IMR-90 (cell line): Measurements from ENCODE around the gene ABCA4. TPM values are rescaled to one million over a fixed set of nuclear protein-coding genes. Genes with fewer than 3 reads are reported as not detected.

ENCODE experiments used
- ATAC-seq: fragments of 200-7000 bp; cut with Tn5 transposase; 2 replicates; pipeline ENCODE4 v1.9.1; 2020; ENCODE audit warnings: low read depth, mild to moderate bottlenecking, moderate library complexity
- BruUV-seq: library from RNA; stranded (reverse); fragments of 400-500 nt; replicated peaks from 2 replicates; lab custom pipeline; 2021; lab: Mats Ljungman, UMichigan
- CTCF ChIA-PET: fragments of 300-600 bp; formaldehyde crosslinking; extraction: SDS; loops from one replicate; lab custom pipeline; 2021; ENCODE audit warnings: antibody characterized with exemption; lab: Yijun Ruan, JAX
- POLR2A ChIA-PET: fragments of 300-600 bp; sonication (Branson Sonifier 250); formaldehyde crosslinking; loops from one replicate; lab custom pipeline; 2022; ENCODE audit warnings: antibody characterized with exemption; ENCODE audit not compliant: unreplicated experiment; lab: Charles Lee
- DNase-seq: peaks from one replicate; pipeline ENCODE4 v3.0.0; 2013
- H2AFZ ChIP-seq: replicated peaks from 2 replicates; pipeline ENCODE3; 2013; ENCODE audit warnings: low read length, mild to moderate bottlenecking; ENCODE audit not compliant: poor library complexity
- H2AK5ac ChIP-seq: 2 replicates; pipeline ENCODE4 v1.6.1; 2013; ENCODE audit warnings: low read depth, low read length, inconsistent platforms
- H2AK9ac ChIP-seq: replicated peaks from 2 replicates; pipeline ENCODE3; 2013; ENCODE audit warnings: mild to moderate bottlenecking, low read depth, low read length, moderate library complexity; ENCODE audit not compliant: poor library complexity
- H2BK120ac ChIP-seq: 2 replicates; pipeline ENCODE4 v1.6.1; 2013; ENCODE audit warnings: low read depth, low read length, inconsistent platforms
- H2BK15ac ChIP-seq: 3 replicates; pipeline ENCODE4 v1.6.1; 2013; ENCODE audit warnings: low read depth, low read length, inconsistent platforms
- H2BK20ac ChIP-seq: 2 replicates; pipeline ENCODE4 v1.6.1; 2013; ENCODE audit warnings: low read depth, mild to moderate bottlenecking, inconsistent platforms, low read length, moderate library complexity
- H2BK5ac ChIP-seq: 2 replicates; pipeline ENCODE4 v1.6.1; 2013; ENCODE audit warnings: mild to moderate bottlenecking, low read depth, low read length, inconsistent platforms; ENCODE audit not compliant: poor library complexity, severe bottlenecking
- H3K14ac ChIP-seq: replicated peaks from 2 replicates; pipeline ENCODE4 v1.6.1; 2013; ENCODE audit warnings: low read depth, low read length, inconsistent platforms
- H3K18ac ChIP-seq: 2 replicates; pipeline ENCODE4 v1.6.1; 2013; ENCODE audit warnings: low read depth, low read length, control low read depth
- H3K23ac ChIP-seq: 2 replicates; pipeline ENCODE4 v1.6.1; 2013; ENCODE audit warnings: low read depth, low read length, inconsistent platforms
- H3K27ac ChIP-seq: 2 replicates; pipeline ENCODE4 v1.5.1; 2013; ENCODE audit warnings: mild to moderate bottlenecking, control low read depth, low read length; ENCODE audit not compliant: insufficient read depth
- H3K27me3 ChIP-seq: 2 replicates; pipeline ENCODE4 v1.6.1; 2013; ENCODE audit warnings: low read length; ENCODE audit not compliant: control insufficient read depth, insufficient read depth
- H3K36me3 ChIP-seq: 2 replicates; pipeline ENCODE4 v1.6.1; 2013; ENCODE audit warnings: low read length, mixed read lengths; ENCODE audit not compliant: control insufficient read depth, insufficient read depth
- H3K4ac ChIP-seq: 2 replicates; pipeline ENCODE4 v1.6.1; 2013; ENCODE audit warnings: low read depth, low read length, inconsistent platforms
- H3K4me1 ChIP-seq: 2 replicates; pipeline ENCODE4 v1.6.1; 2013; ENCODE audit warnings: low read length, mixed read lengths; ENCODE audit not compliant: control insufficient read depth, insufficient read depth
- H3K4me2 ChIP-seq: 2 replicates; pipeline ENCODE4 v1.6.1; 2013; ENCODE audit warnings: low read depth, mild to moderate bottlenecking, control low read depth, low read length, moderate library complexity
- H3K4me3 ChIP-seq: 2 replicates; pipeline ENCODE4 v1.5.1; 2013; ENCODE audit warnings: low read depth, mild to moderate bottlenecking, control low read depth, low read length, moderate library complexity; ENCODE audit not compliant: insufficient read depth
- H3K56ac ChIP-seq: 2 replicates; pipeline ENCODE4 v1.6.1; 2013; ENCODE audit warnings: low read length, inconsistent platforms; ENCODE audit not compliant: insufficient read depth; ENCODE audit errors: extremely low read depth
- H3K79me1 ChIP-seq, 2 experiments: 2 replicates each; pipeline ENCODE4 v1.6.1; 2013; ENCODE audit warnings: low read length in 2 of 2, inconsistent platforms in 1 of 2, low read depth in 1 of 2
- H3K9ac ChIP-seq: 2 replicates; pipeline ENCODE4 v1.6.1; 2013; ENCODE audit warnings: low read depth, low read length, control low read depth
- H3K9me1 ChIP-seq: 2 replicates; pipeline ENCODE4 v1.6.1; 2013; ENCODE audit warnings: low read length, inconsistent platforms; ENCODE audit not compliant: insufficient read depth
- H3K9me3 ChIP-seq: 2 replicates; pipeline ENCODE4 v1.6.1; 2013; ENCODE audit warnings: low read length; ENCODE audit not compliant: control insufficient read depth, insufficient read depth
- H4K20me1 ChIP-seq: 2 replicates; pipeline ENCODE4 v1.6.1; 2013; ENCODE audit warnings: low read length, inconsistent platforms; ENCODE audit not compliant: insufficient read depth
- H4K5ac ChIP-seq: 2 replicates; pipeline ENCODE4 v1.6.1; 2013; ENCODE audit warnings: mild to moderate bottlenecking, low read depth, low read length, control low read depth
- H4K8ac ChIP-seq, 2 experiments: 2 replicates each; pipeline ENCODE4 v1.6.1; 2013; ENCODE audit warnings: low read depth in 2 of 2, low read length in 2 of 2, control low read depth in 1 of 2, inconsistent platforms in 1 of 2
- H4K91ac ChIP-seq: 2 replicates; pipeline ENCODE4 v1.6.1; 2013; ENCODE audit warnings: low read depth, low read length, inconsistent platforms; ENCODE audit not compliant: insufficient read depth
- BHLHE40 ChIP-seq: fragments of 150-350 bp; IDR thresholded peaks from 2 replicates; pipeline ENCODE4 v1.6.1; 2016; ENCODE audit warnings: mild to moderate bottlenecking, low read depth, low read length
- ELK1 ChIP-seq: fragments of 150-350 bp; IDR thresholded peaks from 2 replicates; pipeline ENCODE4 v1.6.1; 2016; ENCODE audit warnings: low read depth, mild to moderate bottlenecking, low read length, moderate library complexity, borderline replicate concordance
- FOS ChIP-seq: fragments of 150-350 bp; IDR thresholded peaks from 2 replicates; pipeline ENCODE4 v1.6.1; 2016; ENCODE audit warnings: low read depth, low read length
- MAFK ChIP-seq: IDR thresholded peaks from 2 replicates; pipeline ENCODE4 v1.6.1; 2012; ENCODE audit warnings: low read depth, low read length, improper control_type of control experiment
- MAZ ChIP-seq: IDR thresholded peaks from 2 replicates; pipeline ENCODE4 v1.6.1; 2012; ENCODE audit warnings: low read depth, mild to moderate bottlenecking, low read length, improper control_type of control experiment, moderate library complexity, borderline replicate concordance
- POLR2A ChIP-seq: IDR thresholded peaks from 2 replicates; pipeline ENCODE4 v1.6.1; 2012; ENCODE audit warnings: mild to moderate bottlenecking, low read depth, low read length
- RFX5 ChIP-seq: IDR thresholded peaks from 2 replicates; pipeline ENCODE4 v1.8.0; 2012; ENCODE audit warnings: low read depth, mild to moderate bottlenecking, low read length, moderate library complexity
- WGBS, 2 experiments: methylation state at CpG; one replicate each; pipeline versions ENCODE4 v1.1.5 to v1.1.7; 2013; ENCODE audit warnings: missing lambda C conversion rate in 2 of 2; ENCODE audit not compliant: insufficient read length in 1 of 2; ENCODE audit errors: extremely low coverage in 2 of 2; 5-methylcytosine and 5-hydroxymethylcytosine counted together
- dilution Hi-C: fragments of 300-500 bp; cut with HindIII; formaldehyde crosslinking; loops from one replicate; pipeline ENCODE4 v1.14.3; 2018; ENCODE audit warnings: low sequenced_read_pairs; ENCODE audit not compliant: unreplicated experiment
- in situ Hi-C: fragments of 300-500 bp; cut with MboI; formaldehyde crosslinking; loops from 3 replicates; pipeline ENCODE4 v1.14.3; 2019; ENCODE audit warnings: low sequenced_read_pairs, inconsistent platforms, mixed read lengths
- intact Hi-C: fragments of 100-400 bp; cut with micrococcal nuclease; formaldehyde crosslinking; loops from 2 replicates; pipeline ENCODE4 v1.10.0; 2022
- polyA plus RNA-seq, 3 experiments: library from polyadenylated mRNA; depleted of rRNA; stranded (reverse); fragments of >200 nt; gene quantifications; 2 replicates each; pipeline ENCODE4 v1.2.3, GENCODE V29; 2012; ENCODE audit warnings: low replicate concordance in 1 of 3
- total RNA-seq: library from RNA; depleted of rRNA; stranded (reverse); fragments of >200 nt; gene quantifications from 2 replicates; pipeline ENCODE4 v1.2.3, GENCODE V29; 2012

Gene ABCA4
- total and polyA plus RNA-seq, 2 of the 4 experiments (the other 2 are of a cell fraction), result under 0.01 to 0.36 TPM

GRCh38 chr1:94071391-94071790 is 49.6 kb downstream of the ABCA4 start:
- no peaks in the 10 kb centered on the region for H3K36me3 ChIP-seq
- no peak overlapping the region for H3K56ac ChIP-seq
- no peak overlapping the region for H3K9ac ChIP-seq
- H4K8ac ChIP-seq, result no peak overlapping the region
- no peak overlapping the region for H3K27ac ChIP-seq
- no peak overlapping the region for H2AFZ ChIP-seq
- H2BK120ac ChIP-seq, result no peak overlapping the region
- H4K5ac ChIP-seq, result no peak overlapping the region
- H4K91ac ChIP-seq, result no peak overlapping the region
- H4K20me1 ChIP-seq, result no peaks in the 10 kb centered on the region
- no peak overlapping the region for H3K23ac ChIP-seq
- H3K14ac ChIP-seq, result no peak overlapping the region
- no peak overlapping the region for H2AK5ac ChIP-seq
- H2BK20ac ChIP-seq, result no peak overlapping the region
- no peak overlapping the region for H2AK9ac ChIP-seq
- intact Hi-C loops, result no loop called here
- no peak overlapping the region for H3K4me3 ChIP-seq
- BruUV-seq, result no TSS peak
- ChIA-PET CTCF (interaction anchor here (0.6 to 1.8 kb wide), 2 partner anchors 131 to 264 kb away, joined by 3 to 9 read pairs; no protein-coding TSS in a partner anchor), POLR2A (no interaction called here)
- in situ Hi-C loops, result loop anchor here (25.0 kb wide), 1 partner anchor 741 kb away; the partner anchor contains the start of gene SLC44A3
- WGBS, 2 experiments, result no CpG with 5 or more reads among the region's 1 CpG
- peaks cover 23% of the 10 kb centered on the region for H3K4me1 ChIP-seq
- H3K9me1 ChIP-seq, result peaks cover 27% of the 10 kb centered on the region
- TF ChIP-seq RFX5 (no peak), MAFK (no peak), ELK1 (no peak), FOS (no peak), MAZ (no peak), BHLHE40 (no peak), POLR2A (no peak)
- H2BK15ac ChIP-seq, result no peak overlapping the region
- no peak overlapping the region for H3K4me2 ChIP-seq
- no peaks in the 10 kb centered on the region; the same call in 1 of the 2 replicates for H3K27me3 ChIP-seq
- H3K4ac ChIP-seq, result no peak overlapping the region
- H2BK5ac ChIP-seq, result no peak overlapping the region
- dilution Hi-C loops, result no loop called here
- ATAC-seq (no peak), DNase-seq (no peak)
- H3K9me3 ChIP-seq, result no peaks in the 10 kb centered on the region
- H3K18ac ChIP-seq, result no peak overlapping the region
- H3K79me1 ChIP-seq, result no peaks in the 10 kb centered on the region
